ENCODE results near the gene UNC5B. TPM values are rescaled to one million over a fixed set of nuclear protein-coding genes. Genes with fewer than 3 reads are reported as not detected.
"Not testable (repeated sequence)": the region's sequence is repeated elsewhere in the genome, so short reads cannot be mapped to it uniquely, and the experiment has no call there.

The UNC5B gene
- total RNA-seq, 1 donor from 2014 or later, result 13.1 TPM

GRCh38 chr10:71218046-71218650 is 5.8 kb downstream of the UNC5B start:
- Mint-ChIP-seq H3K27me3 (ENCODE audit: unreplicated experiment) (peaks cover 3% of the 10 kb centered on the region), H3K4me3 (ENCODE audit: unreplicated experiment) (peak overlapping the region; percentile 71), H3K36me3 (ENCODE audit: unreplicated experiment) (no peaks in the 10 kb centered on the region), H3K9me3 (ENCODE audit: unreplicated experiment) (no peaks in the 10 kb centered on the region), H3K4me1 (ENCODE audit: unreplicated experiment) (peaks cover 23% of the 10 kb centered on the region), H3K27ac (ENCODE audit: unreplicated experiment) (no peak overlapping the region)
- DNase-seq (ENCODE audit: extremely low spot score, unreplicated experiment), result no peak
- TF ChIP-seq CTCF (IDR thresholded peaks at IDR 0.05), result no peak

GRCh38 chr10:71218651-71219050 is 6.3 kb downstream of the UNC5B start:
- no peak overlapping the region for H3K27ac Mint-ChIP-seq (ENCODE audit: unreplicated experiment)
- peaks cover 3% of the 10 kb centered on the region for H3K27me3 Mint-ChIP-seq (ENCODE audit: unreplicated experiment)
- peaks cover 23% of the 10 kb centered on the region for H3K4me1 Mint-ChIP-seq (ENCODE audit: unreplicated experiment)

GRCh38 chr10:71219236-71219917 is 7.0 kb downstream of the UNC5B start:
- H3K4me1 Mint-ChIP-seq (ENCODE audit: unreplicated experiment), result peaks cover 16% of the 10 kb centered on the region
- not testable (repeated sequence) for H3K9me3 Mint-ChIP-seq (ENCODE audit: unreplicated experiment); H3K36me3 Mint-ChIP-seq (ENCODE audit: unreplicated experiment); H3K27ac Mint-ChIP-seq (ENCODE audit: unreplicated experiment); H3K4me3 Mint-ChIP-seq (ENCODE audit: unreplicated experiment); H3K27me3 Mint-ChIP-seq (ENCODE audit: unreplicated experiment); DNase-seq (ENCODE audit: extremely low spot score, unreplicated experiment)

More at GRCh38 chr10:71218651-71219050, 6.3 kb downstream of the UNC5B start:
- Mint-ChIP-seq H3K9me3 (ENCODE audit: unreplicated experiment) (no peaks in the 10 kb centered on the region), H3K4me3 (ENCODE audit: unreplicated experiment) (no peak overlapping the region), H3K36me3 (ENCODE audit: unreplicated experiment) (no peaks in the 10 kb centered on the region)
- no peak for DNase-seq (ENCODE audit: extremely low spot score, unreplicated experiment)
- no peak for TF ChIP-seq CTCF (IDR thresholded peaks at IDR 0.05)

GRCh38 chr10:71219918-71220688 is 7.7 kb downstream of the UNC5B start:
- Mint-ChIP-seq H3K27me3 (ENCODE audit: unreplicated experiment) (no peaks in the 10 kb centered on the region), H3K36me3 (ENCODE audit: unreplicated experiment) (no peaks in the 10 kb centered on the region), H3K4me1 (ENCODE audit: unreplicated experiment) (peaks cover 14% of the 10 kb centered on the region), H3K27ac (ENCODE audit: unreplicated experiment) (no peak overlapping the region), H3K9me3 (ENCODE audit: unreplicated experiment) (no peaks in the 10 kb centered on the region), H3K4me3 (ENCODE audit: unreplicated experiment) (no peak overlapping the region)
- no peak for TF ChIP-seq CTCF (IDR thresholded peaks at IDR 0.05)
- DNase-seq (ENCODE audit: extremely low spot score, unreplicated experiment), result no peak

- TF ChIP-seq CTCF (IDR thresholded peaks at IDR 0.05), result no peak
- H3K36me3 Mint-ChIP-seq (ENCODE audit: unreplicated experiment), result no peaks in the 10 kb centered on the region
- H3K27me3 Mint-ChIP-seq (ENCODE audit: unreplicated experiment), result no peaks in the 10 kb centered on the region
- H3K9me3 Mint-ChIP-seq (ENCODE audit: unreplicated experiment), result no peaks in the 10 kb centered on the region
- no peak overlapping the region for H3K4me3 Mint-ChIP-seq (ENCODE audit: unreplicated experiment)
- no peak overlapping the region for H3K27ac Mint-ChIP-seq (ENCODE audit: unreplicated experiment)
- H3K4me1 Mint-ChIP-seq (ENCODE audit: unreplicated experiment), result peaks cover 12% of the 10 kb centered on the region
- DNase-seq (ENCODE audit: extremely low spot score, unreplicated experiment), result no peak
These were observed 8.5 kb downstream of the UNC5B start for GRCh38 chr10:71220689-71221540.
